K562 (cell line): ENCODE results near the gene PTGIR. TPM values are rescaled to one million over a fixed set of nuclear protein-coding genes. Genes with fewer than 3 reads are reported as not detected.

Source experiments
- FOSL1 ChIP-seq: fragments of 200-800 bp; sonication (Bioruptor generic); conservative IDR thresholded peaks from 2 replicates; pipeline ENCODE4 v1.6.1; 2016; ENCODE audit warnings: missing genetic modification characterization, missing compliant biosample characterization
- KAT2B ChIP-seq: IDR thresholded peaks from one replicate; pipeline ENCODE4 v1.6.1; 2012; ENCODE audit warnings: low read depth, mild to moderate bottlenecking, control low read depth, inconsistent platforms, low read length, moderate library complexity
- KDM1A ChIP-seq, 2 experiments: fragments of 450-650 bp; IDR thresholded peaks; 2 replicates each; pipeline ENCODE4 v1.6.1; 2016; ENCODE audit warnings: mild to moderate bottlenecking in 2 of 2
- OTX1 ChIP-seq: fragments of 450-650 bp; formaldehyde crosslinking; IDR thresholded peaks from 2 replicates; pipeline ENCODE4 v1.4.0; 2022; ENCODE audit warnings: mild to moderate bottlenecking
- RBBP5 ChIP-seq: fragments of 200-600 bp; sonication (generic); IDR thresholded peaks from 2 replicates; pipeline ENCODE4 v1.6.1; 2012; ENCODE audit warnings: borderline replicate concordance, mild to moderate bottlenecking, low read length, control low read depth, inconsistent platforms; ENCODE audit not compliant: insufficient read depth, poor library complexity, severe bottlenecking
- RCOR1 ChIP-seq, 2 experiments: IDR thresholded peaks; 2 replicates each; pipeline ENCODE4 v1.6.1; 2012; ENCODE audit warnings: low read depth in 2 of 2, low read length in 2 of 2, borderline replicate concordance in 1 of 2, improper control_type of control experiment in 1 of 2
- SMARCA4 ChIP-seq: fragments of 450-650 bp; IDR thresholded peaks from 2 replicates; pipeline ENCODE4 v1.6.1; 2016
- ZNF263 ChIP-seq: sonication (generic); formaldehyde crosslinking; IDR thresholded peaks from 2 replicates; pipeline ENCODE4 v1.8.0; 2022; ENCODE audit warnings: mild to moderate bottlenecking, missing genetic modification reagents, borderline replicate concordance
- ZNF76 ChIP-seq: fragments of 250-450 bp; sonication (Bioruptor Pico); IDR thresholded peaks from 2 replicates; pipeline ENCODE4 v1.4.0; 2020; ENCODE audit warnings: mild to moderate bottlenecking, moderate library complexity, borderline replicate concordance
- polyA plus RNA-seq, 8 experiments: library from polyadenylated mRNA; depleted of rRNA in 4 of 8; stranded (reverse) in 5 of 8; unstranded in 3 of 8; fragments of >200 nt; fragmentation: Nextera tagmentation in 2 of 8; fragmentation: Illumina TruSeq in 1 of 8; extraction: Ambion mirVana in 2 of 8; extraction: Trizol in 1 of 8; gene quantifications; 2 replicates each; pipeline versions ENCODE4 v1.2.1 to v1.2.3, GENCODE V29; 2011 to 2014; ENCODE audit warnings: inconsistent platforms in 1 of 8, missing spikeins in 1 of 8
- total RNA-seq, 7 experiments: library from RNA; depleted of rRNA in 6 of 7; stranded (reverse); fragments of >200 nt in 6 of 7; fragmentation: Illumina TruSeq in 2 of 7; extraction: Trizol in 2 of 7; gene quantifications; 2 replicates each; pipeline versions ENCODE4 v1.2.1 to v1.2.3, GENCODE V29; 2011 to 2021; ENCODE audit warnings: low replicate concordance in 1 of 7
- TF ChIP-seq, protein P1 (sequence below): fragments of 250-450 bp; sonication (Bioruptor Pico); IDR thresholded peaks from 2 replicates; pipeline ENCODE4 v1.8.0; 2022; ENCODE audit warnings: moderate library complexity, mild to moderate bottlenecking, inconsistent platforms
- TF ChIP-seq, protein P2 (sequence below), 3 experiments: IDR thresholded peaks in 2 of 3; conservative IDR thresholded peaks in 1 of 3; 2 replicates each; pipeline ENCODE4 v1.5.1; 2011 to 2012; ENCODE audit warnings: low read length in 3 of 3, mild to moderate bottlenecking in 3 of 3, control low read depth in 2 of 3, improper control_type of control experiment in 1 of 3, inconsistent platforms in 1 of 3, low read depth in 1 of 3, mixed read lengths in 1 of 3, moderate library complexity in 1 of 3; ENCODE audit not compliant: insufficient read depth in 2 of 3
- TF ChIP-seq, protein P3 (sequence below), 2 experiments: fragments of 450-650 bp; conservative IDR thresholded peaks; 2 replicates each; pipeline ENCODE4 v1.6.1; 2017; ENCODE audit warnings: mild to moderate bottlenecking in 2 of 2, moderate library complexity in 2 of 2

Gene PTGIR
- total and polyA plus RNA-seq, 9 of the 15 experiments (the other 6 are each of a cell fraction or from before 2014, with no cell fraction given): 0.11 to 3.4 (median 1.1) TPM; not detected in 1

DNA sequence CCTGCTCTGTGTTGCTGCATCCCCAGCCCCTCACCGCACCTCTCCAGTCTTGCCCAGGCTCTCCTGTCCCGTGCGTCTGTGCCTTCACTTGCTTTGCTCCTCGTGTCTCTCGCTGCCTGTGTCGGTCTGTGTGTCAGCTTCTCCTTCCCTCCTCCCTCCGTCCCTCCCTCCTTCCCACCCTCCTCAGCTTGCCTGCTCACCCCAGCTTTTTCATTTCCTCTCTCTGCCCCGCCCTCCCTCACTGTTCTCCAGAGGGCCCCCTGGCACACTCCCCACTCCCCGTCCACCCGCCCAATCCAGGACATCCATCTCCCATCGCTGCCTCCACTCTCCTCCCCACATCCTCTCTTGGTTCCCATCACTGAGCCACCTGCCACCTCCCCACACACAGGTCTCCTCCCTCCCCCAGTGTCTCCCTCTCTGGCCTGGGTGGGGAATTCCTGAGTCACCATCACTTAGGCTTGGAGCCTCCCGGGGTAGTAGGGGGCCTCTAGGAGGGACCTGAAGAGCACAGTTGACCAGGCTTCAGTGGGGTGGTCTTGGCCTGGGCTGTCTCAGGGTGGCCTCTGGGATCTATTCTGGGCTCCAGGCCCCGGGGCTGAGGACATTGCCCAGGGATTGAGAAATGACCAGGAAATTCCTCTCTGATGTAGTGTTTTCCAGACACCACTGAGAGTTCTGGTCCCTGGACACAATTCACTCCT is at the start of gene PTGIR (continued):
- TF ChIP-seq, protein P1, sequence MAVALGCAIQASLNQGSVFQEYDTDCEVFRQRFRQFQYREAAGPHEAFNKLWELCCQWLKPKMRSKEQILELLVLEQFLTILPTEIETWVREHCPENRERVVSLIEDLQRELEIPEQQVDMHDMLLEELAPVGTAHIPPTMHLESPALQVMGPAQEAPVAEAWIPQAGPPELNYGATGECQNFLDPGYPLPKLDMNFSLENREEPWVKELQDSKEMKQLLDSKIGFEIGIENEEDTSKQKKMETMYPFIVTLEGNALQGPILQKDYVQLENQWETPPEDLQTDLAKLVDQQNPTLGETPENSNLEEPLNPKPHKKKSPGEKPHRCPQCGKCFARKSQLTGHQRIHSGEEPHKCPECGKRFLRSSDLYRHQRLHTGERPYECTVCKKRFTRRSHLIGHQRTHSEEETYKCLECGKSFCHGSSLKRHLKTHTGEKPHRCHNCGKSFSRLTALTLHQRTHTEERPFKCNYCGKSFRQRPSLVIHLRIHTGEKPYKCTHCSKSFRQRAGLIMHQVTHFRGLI (CRISPR knock-in tag): no peak
- TF ChIP-seq ZNF76 (CRISPR knock-in tag) (no peak), OTX1 (no peak), RCOR1 (IDR thresholded peaks at IDR 0.05; ENCODE audit: borderline replicate concordance in 1 of 2, low read depth in 2 of 2, low read length in 2 of 2) (peak in 1 of 2 experiments; percentile 39; a peak in 1 of 4 replicates), KAT2B (no peak), KDM1A (IDR thresholded peaks at IDR 0.05) (peak; percentile 68 to 79; a peak in 2 of 4 replicates), ZNF263 (peak; percentile 84), RBBP5 (no peak), FOSL1 (tag) (peak; percentile 29; the same call in 1 of the 2 replicates), SMARCA4 (peak; percentile 65; the same call in 1 of the 2 replicates)
- TF ChIP-seq, protein P2, sequence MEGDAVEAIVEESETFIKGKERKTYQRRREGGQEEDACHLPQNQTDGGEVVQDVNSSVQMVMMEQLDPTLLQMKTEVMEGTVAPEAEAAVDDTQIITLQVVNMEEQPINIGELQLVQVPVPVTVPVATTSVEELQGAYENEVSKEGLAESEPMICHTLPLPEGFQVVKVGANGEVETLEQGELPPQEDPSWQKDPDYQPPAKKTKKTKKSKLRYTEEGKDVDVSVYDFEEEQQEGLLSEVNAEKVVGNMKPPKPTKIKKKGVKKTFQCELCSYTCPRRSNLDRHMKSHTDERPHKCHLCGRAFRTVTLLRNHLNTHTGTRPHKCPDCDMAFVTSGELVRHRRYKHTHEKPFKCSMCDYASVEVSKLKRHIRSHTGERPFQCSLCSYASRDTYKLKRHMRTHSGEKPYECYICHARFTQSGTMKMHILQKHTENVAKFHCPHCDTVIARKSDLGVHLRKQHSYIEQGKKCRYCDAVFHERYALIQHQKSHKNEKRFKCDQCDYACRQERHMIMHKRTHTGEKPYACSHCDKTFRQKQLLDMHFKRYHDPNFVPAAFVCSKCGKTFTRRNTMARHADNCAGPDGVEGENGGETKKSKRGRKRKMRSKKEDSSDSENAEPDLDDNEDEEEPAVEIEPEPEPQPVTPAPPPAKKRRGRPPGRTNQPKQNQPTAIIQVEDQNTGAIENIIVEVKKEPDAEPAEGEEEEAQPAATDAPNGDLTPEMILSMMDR (IDR thresholded peaks at IDR 0.05 in 2 of 3, conservative IDR thresholded peaks at IDR 0.05 in 1 of 3; ENCODE audit: insufficient read depth in 2 of 3, low read depth in 1 of 3, low read length in 3 of 3): 0 out of 6 replicates have a peak, but pooled peaks of 1 of the 3 experiments have one; percentile 9
- TF ChIP-seq, protein P3, sequence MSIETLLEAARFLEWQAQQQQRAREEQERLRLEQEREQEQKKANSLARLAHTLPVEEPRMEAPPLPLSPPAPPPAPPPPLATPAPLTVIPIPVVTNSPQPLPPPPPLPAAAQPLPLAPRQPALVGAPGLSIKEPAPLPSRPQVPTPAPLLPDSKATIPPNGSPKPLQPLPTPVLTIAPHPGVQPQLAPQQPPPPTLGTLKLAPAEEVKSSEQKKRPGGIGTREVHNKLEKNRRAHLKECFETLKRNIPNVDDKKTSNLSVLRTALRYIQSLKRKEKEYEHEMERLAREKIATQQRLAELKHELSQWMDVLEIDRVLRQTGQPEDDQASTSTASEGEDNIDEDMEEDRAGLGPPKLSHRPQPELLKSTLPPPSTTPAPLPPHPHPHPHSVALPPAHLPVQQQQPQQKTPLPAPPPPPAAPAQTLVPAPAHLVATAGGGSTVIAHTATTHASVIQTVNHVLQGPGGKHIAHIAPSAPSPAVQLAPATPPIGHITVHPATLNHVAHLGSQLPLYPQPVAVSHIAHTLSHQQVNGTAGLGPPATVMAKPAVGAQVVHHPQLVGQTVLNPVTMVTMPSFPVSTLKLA (conservative IDR thresholded peaks at IDR 0.05): no peak
